GM21423 (cell line): ENCODE data around the gene SFXN2.
"Not testable (repeated sequence)": the region's sequence is repeated elsewhere in the genome, so short reads cannot be mapped to it uniquely, and the experiment has no call there.

ENCODE experiments used
- ATAC-seq: cut with Tn5 transposase; IDR thresholded peaks from one replicate; pipeline ENCODE4 v1.9.1; 2021; ENCODE audit warnings: mild to moderate bottlenecking, moderate library complexity; ENCODE audit not compliant: unreplicated experiment

Gene SFXN2

GRCh38 chr10:102678842-102679289 is 35.6 kb upstream of the SFXN2 start:
- ATAC-seq = no peak

GRCh38 chr10:102679596-102679995 is 34.8 kb upstream of the SFXN2 start:
- no peak for ATAC-seq

GRCh38 chr10:102681696-102682095 is 32.7 kb upstream of the SFXN2 start:
- ATAC-seq = no peak

GRCh38 chr10:102682416-102682815 is 32.0 kb upstream of the SFXN2 start:
- ATAC-seq = no peak

GRCh38 chr10:102682981-102683380 is 31.5 kb upstream of the SFXN2 start:
- ATAC-seq = no peak

GRCh38 chr10:102683736-102684135 is 30.7 kb upstream of the SFXN2 start:
- no peak for ATAC-seq

GRCh38 chr10:102691285-102692066 is 23.0 kb upstream of the SFXN2 start:
- ATAC-seq = no peak

GRCh38 chr10:102695401-102695800 is 19.0 kb upstream of the SFXN2 start:
- ATAC-seq = not testable (repeated sequence)

- no peak for ATAC-seq
Observed at GRCh38 chr10:102696736-102697135, 17.7 kb upstream of the SFXN2 start.

GRCh38 chr10:102698894-102699293 is 15.5 kb upstream of the SFXN2 start:
- ATAC-seq = no peak

- ATAC-seq = no peak
Observed at GRCh38 chr10:102701272-102701671, 13.2 kb upstream of the SFXN2 start.

GRCh38 chr10:102701796-102702195 is 12.6 kb upstream of the SFXN2 start:
- no peak for ATAC-seq

GRCh38 chr10:102702742-102703141 is 11.7 kb upstream of the SFXN2 start:
- ATAC-seq = no peak

GRCh38 chr10:102704915-102705314 is 9.5 kb upstream of the SFXN2 start:
- ATAC-seq = no peak

- no peak for ATAC-seq
Observed at GRCh38 chr10:102705531-102705930, 8.9 kb upstream of the SFXN2 start.

- ATAC-seq = no peak
Observed at GRCh38 chr10:102710609-102711008, 3.8 kb upstream of the SFXN2 start.

- ATAC-seq = no peak
Observed at GRCh38 chr10:102712089-102712488, 2.3 kb upstream of the SFXN2 start.

- ATAC-seq = no peak
Observed at GRCh38 chr10:102712843-102713538, 1.4 kb upstream of the SFXN2 start.

- peak; percentile 40 for ATAC-seq
Observed at GRCh38 chr10:102713539-102713813, 960 bp upstream of the SFXN2 start.

- ATAC-seq = peak; percentile 80
Observed at GRCh38 chr10:102713814-102714620, 419 bp upstream of the SFXN2 start, which contains the start of gene ARL3. ARL3 (minus strand) TSS chr10:102714397; CDS start chr10:102714275, 122 bp downstream.

- ATAC-seq = no peak
Observed at GRCh38 chr10:102715880-102716279, 1.4 kb downstream of the SFXN2 start.
